ENCODE measurements around the gene PHF23.

GRCh38 chr17:7215652-7216180 lies 23.5 kb downstream of the PHF23 start:
- TF ChIP-seq POLR2A (IDR thresholded peaks at IDR 0.05; ENCODE audit: low read depth, low read length) (no peak), TAF1 (IDR thresholded peaks at IDR 0.05; ENCODE audit: borderline replicate concordance, low read depth, low read length) (no peak)
